Sigmoid colon (tissue), 4 donors: ENCODE data around the gene CACNA1D.

Source experiments
- CTCF ChIP-seq, 4 experiments: fragments of 450-650 bp in 3 of 4; fragments of 200-600 bp in 1 of 4; IDR thresholded peaks; one replicate each; pipeline ENCODE4 v1.5.1; 2016 to 2019; ENCODE audit warnings: antibody characterized with exemption in 4 of 4, mild to moderate bottlenecking in 3 of 4, moderate library complexity in 2 of 4
- EP300 ChIP-seq, 4 donors: sonication (generic); formaldehyde crosslinking; IDR thresholded peaks; one replicate each; pipeline ENCODE4 v1.6.1; 2017; ENCODE audit warnings: antibody characterized with exemption in 4 of 4
- POLR2A ChIP-seq, 2 donors: fragments of 450-650 bp; IDR thresholded peaks; one replicate each; pipeline ENCODE4 v1.6.1; 2016; ENCODE audit warnings: antibody characterized with exemption in 2 of 2, mild to moderate bottlenecking in 2 of 2, moderate library complexity in 2 of 2

DNA sequence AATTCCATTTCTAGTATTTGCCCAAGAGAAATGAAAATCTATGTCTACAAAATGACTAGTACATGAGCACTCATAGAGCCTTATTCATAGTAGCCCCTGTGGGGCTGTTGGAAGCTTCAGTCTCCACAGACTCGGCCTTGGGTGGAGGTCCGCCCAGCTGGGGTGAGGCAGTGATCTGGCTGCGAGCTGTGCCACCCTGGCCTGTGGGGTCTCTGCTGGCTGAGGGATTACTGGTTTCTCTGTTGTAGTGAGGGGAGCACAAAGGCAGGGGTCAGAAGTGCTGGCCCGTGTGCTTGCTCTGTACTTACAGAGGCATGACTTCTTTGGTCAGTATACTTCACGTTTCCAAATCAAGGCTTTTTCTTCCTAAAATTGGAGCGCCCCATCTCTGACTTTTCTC lies 193.7 kb downstream of the CACNA1D start:
- TF ChIP-seq EP300 (IDR thresholded peaks at IDR 0.05): no peak
- no peak for TF ChIP-seq CTCF (IDR thresholded peaks at IDR 0.05)
- no peak for TF ChIP-seq POLR2A (IDR thresholded peaks at IDR 0.05)
